ENCODE data around the gene MRTFA.
A peak's percentile ranks its signal among the peaks of the same experiment; 100 is the strongest.

DNA sequence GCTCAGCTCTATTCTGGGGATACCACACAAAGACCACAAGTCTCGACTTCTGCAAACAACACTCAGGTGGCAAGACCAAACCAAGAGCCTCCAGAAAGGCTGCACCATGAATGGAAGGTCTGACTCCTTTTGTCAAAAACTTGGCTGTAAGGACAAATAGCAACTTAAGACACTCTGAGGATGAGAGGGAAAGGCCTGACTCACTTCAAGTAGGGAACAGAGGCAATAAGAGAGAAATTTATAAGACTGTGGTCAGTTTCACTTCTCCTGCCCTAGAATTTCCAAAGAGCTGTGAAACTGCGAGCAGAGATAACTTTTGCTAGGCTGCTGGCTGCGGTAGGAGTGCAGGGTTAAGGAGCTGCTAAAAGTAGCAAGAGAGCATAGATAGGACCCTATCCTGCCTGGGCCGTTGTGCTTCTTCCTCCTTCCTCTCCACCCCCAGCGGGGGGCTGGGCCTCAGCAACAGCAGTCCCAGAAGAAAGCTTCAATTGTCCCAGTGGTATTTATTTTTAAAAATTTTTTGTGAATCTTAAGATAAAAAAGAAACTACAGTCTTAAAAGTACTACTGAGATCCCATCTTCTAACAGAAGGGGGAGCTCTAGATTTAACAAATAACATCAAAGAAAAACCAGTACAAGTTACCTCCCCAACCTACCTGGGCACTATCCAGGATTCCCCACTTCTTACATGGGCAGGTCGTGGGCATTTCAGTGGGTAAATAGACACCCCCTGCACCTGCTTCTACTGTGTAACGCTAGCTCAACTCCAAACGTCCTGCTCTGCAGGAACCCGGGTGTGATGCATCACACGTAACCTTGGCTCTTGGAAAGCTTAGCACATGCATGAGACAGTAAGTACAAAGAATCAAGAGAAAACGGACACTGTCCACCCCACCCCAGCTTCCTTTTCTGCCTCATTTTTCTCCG is 199.8 kb downstream of the MRTFA start:
- TF ChIP-seq, protein P1, sequence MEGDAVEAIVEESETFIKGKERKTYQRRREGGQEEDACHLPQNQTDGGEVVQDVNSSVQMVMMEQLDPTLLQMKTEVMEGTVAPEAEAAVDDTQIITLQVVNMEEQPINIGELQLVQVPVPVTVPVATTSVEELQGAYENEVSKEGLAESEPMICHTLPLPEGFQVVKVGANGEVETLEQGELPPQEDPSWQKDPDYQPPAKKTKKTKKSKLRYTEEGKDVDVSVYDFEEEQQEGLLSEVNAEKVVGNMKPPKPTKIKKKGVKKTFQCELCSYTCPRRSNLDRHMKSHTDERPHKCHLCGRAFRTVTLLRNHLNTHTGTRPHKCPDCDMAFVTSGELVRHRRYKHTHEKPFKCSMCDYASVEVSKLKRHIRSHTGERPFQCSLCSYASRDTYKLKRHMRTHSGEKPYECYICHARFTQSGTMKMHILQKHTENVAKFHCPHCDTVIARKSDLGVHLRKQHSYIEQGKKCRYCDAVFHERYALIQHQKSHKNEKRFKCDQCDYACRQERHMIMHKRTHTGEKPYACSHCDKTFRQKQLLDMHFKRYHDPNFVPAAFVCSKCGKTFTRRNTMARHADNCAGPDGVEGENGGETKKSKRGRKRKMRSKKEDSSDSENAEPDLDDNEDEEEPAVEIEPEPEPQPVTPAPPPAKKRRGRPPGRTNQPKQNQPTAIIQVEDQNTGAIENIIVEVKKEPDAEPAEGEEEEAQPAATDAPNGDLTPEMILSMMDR (conservative IDR thresholded peaks at IDR 0.05): peak; percentile 79
- TF ChIP-seq ZFX (IDR thresholded peaks at IDR 0.05): no peak
